H1 (cell line): ENCODE measurements around the gene CAPN8. TPM values are rescaled to one million over a fixed set of nuclear protein-coding genes. Genes with fewer than 3 reads are reported as not detected.

Experiments used
- ATF2 ChIP-seq: IDR thresholded peaks from 2 replicates; pipeline ENCODE4 v1.6.1; 2012; ENCODE audit warnings: low read length, inconsistent platforms
- CREB1 ChIP-seq: IDR thresholded peaks from 2 replicates; pipeline ENCODE4 v1.6.1; 2012; ENCODE audit warnings: inconsistent platforms
- EZH2 ChIP-seq: fragments of 200-600 bp; sonication (generic); IDR thresholded peaks from 2 replicates; pipeline ENCODE4 v1.7.1; 2012; ENCODE audit warnings: low read depth, mild to moderate bottlenecking, moderate library complexity, low read length, inconsistent platforms; ENCODE audit not compliant: severe bottlenecking
- NRF1 ChIP-seq: IDR thresholded peaks from 2 replicates; pipeline ENCODE4 v1.6.1; 2011; ENCODE audit warnings: mild to moderate bottlenecking, low read depth, low read length, improper control_type of control experiment
- POLR2AphosphoS5 ChIP-seq: IDR thresholded peaks from 2 replicates; pipeline ENCODE4 v1.6.1; 2011; ENCODE audit warnings: low read depth, low read length
- RAD21 ChIP-seq, 2 experiments: IDR thresholded peaks in 1 of 2; conservative IDR thresholded peaks in 1 of 2; 2 replicates each; pipeline ENCODE4 v1.6.1; 2011; ENCODE audit warnings: low read depth in 2 of 2, low read length in 2 of 2, improper control_type of control experiment in 1 of 2, inconsistent platforms in 1 of 2, mild to moderate bottlenecking in 1 of 2, moderate library complexity in 1 of 2
- SP4 ChIP-seq: IDR thresholded peaks from 2 replicates; pipeline ENCODE4 v1.6.1; 2012; ENCODE audit warnings: low read length, inconsistent platforms
- TEAD4 ChIP-seq: IDR thresholded peaks from 2 replicates; pipeline ENCODE4 v1.6.1; 2012; ENCODE audit warnings: low read depth, low read length, inconsistent platforms, mixed read lengths
- polyA plus RNA-seq, 7 experiments: library from polyadenylated mRNA; depleted of rRNA in 3 of 7; stranded (reverse) in 5 of 7; unstranded in 2 of 7; fragments of >200 nt in 5 of 7; fragments of 200-250 nt in 2 of 7; gene quantifications; 1 replicate in 5 of 7; 2 replicates in 1 of 7; 4 replicates in 1 of 7; pipeline versions ENCODE4 v1.2.1 to v1.2.3, GENCODE V29; 2011 to 2013; ENCODE audit warnings: missing spikeins in 2 of 7, mixed read lengths in 2 of 7
- total RNA-seq: library from RNA; stranded (reverse); fragmentation: NEBNext Ultra II Directional; extraction: Animal tissue kit (Norgen Biotek cat#: 25700); gene quantifications from 2 replicates; pipeline ENCODE4 v1.2.1, GENCODE V29; 2021

The CAPN8 gene
- total and polyA plus RNA-seq, 2 of the 8 experiments (the other 6 are each of a cell fraction or from before 2014, with no cell fraction given) = 0.20 to 0.26 TPM

- TF ChIP-seq TEAD4 (no peak), RAD21 (IDR thresholded peaks at IDR 0.05 in 1 of 2, conservative IDR thresholded peaks at IDR 0.05 in 1 of 2; ENCODE audit: low read depth in 2 of 2, low read length in 2 of 2) (no peak), ATF2 (no peak), SP4 (no peak), EZH2 (no peak), NRF1 (no peak), CREB1 (no peak), POLR2AphosphoS5 (no peak)
- TF ChIP-seq, all 59 proteins: peak for 0
These were observed 11.4 kb downstream of the CAPN8 start (continued) for GRCh38 chr1:223654083-223654482.
